NAMALWA (cell line): ENCODE data around the gene MAMSTR.
"Not testable (repeated sequence)": the region's sequence is repeated elsewhere in the genome, so short reads cannot be mapped to it uniquely, and the experiment has no call there.

ENCODE experiments used
- DNase-seq: peaks from one replicate; pipeline ENCODE4 v3.0.0-alpha.2; 2015; ENCODE audit warnings: low spot score

MAMSTR gene

GRCh38 chr19:48720613-48721296 lies 1.2 kb upstream of the MAMSTR start:
- peak; percentile 98 for DNase-seq

- DNase-seq, result no peak
Measured at GRCh38 chr19:48720251-48720612, 707 bp upstream of the MAMSTR start.

- no peak for DNase-seq
Measured at GRCh38 chr19:48718711-48719231, 754 bp downstream of the MAMSTR start.

- not testable (repeated sequence) for DNase-seq
Measured at GRCh38 chr19:48718106-48718505, 1.4 kb downstream of the MAMSTR start.

GRCh38 chr19:48716562-48717291 lies 2.8 kb downstream of the MAMSTR start:
- no peak for DNase-seq

GRCh38 chr19:48715681-48716171 lies 3.8 kb downstream of the MAMSTR start:
- DNase-seq, result no peak

GRCh38 chr19:48714759-48715675 lies 4.5 kb downstream of the MAMSTR start:
- no peak for DNase-seq

GRCh38 chr19:48713864-48714755 lies 5.4 kb downstream of the MAMSTR start:
- DNase-seq, result peak; percentile 99

- DNase-seq, result peak; percentile 47
Measured at GRCh38 chr19:48713041-48713863, 6.3 kb downstream of the MAMSTR start.

GRCh38 chr19:48711106-48711662 lies 8.3 kb downstream of the MAMSTR start:
- no peak for DNase-seq

- no peak for DNase-seq
Measured at GRCh38 chr19:48708471-48708870, 11.1 kb downstream of the MAMSTR start.

GRCh38 chr19:48705431-48705830 lies 14.1 kb downstream of the MAMSTR start:
- DNase-seq, result no peak

- no peak for DNase-seq
Measured at GRCh38 chr19:48703316-48703715, 16.2 kb downstream of the MAMSTR start.

- no peak for DNase-seq
Measured at GRCh38 chr19:48702701-48703100, 16.8 kb downstream of the MAMSTR start.

GRCh38 chr19:48698046-48698445 lies 21.5 kb downstream of the MAMSTR start:
- no peak for DNase-seq

- no peak for DNase-seq
Measured at GRCh38 chr19:48696353-48697010, 23.0 kb downstream of the MAMSTR start.

- DNase-seq, result no peak
Measured at GRCh38 chr19:48695743-48696352, 23.7 kb downstream of the MAMSTR start, which contains the start of gene FUT2. Gene FUT2, plus strand, starts transcription at chr19:48695971. Its CDS starts 6,986 bp downstream, at chr19:48702957.

GRCh38 chr19:48693629-48694028 lies 25.9 kb downstream of the MAMSTR start:
- DNase-seq, result not testable (repeated sequence)

GRCh38 chr19:48689449-48689848 lies 30.1 kb downstream of the MAMSTR start:
- no peak for DNase-seq
